Natural killer cell (primary cell): ENCODE results near the gene TTC28. TPM values are rescaled to one million over a fixed set of nuclear protein-coding genes. Genes with fewer than 3 reads are reported as not detected.

Experiments
- ATAC-seq, 3 donors: fragments of 150-1000 bp in 2 of 3; fragments of 200-7000 bp in 1 of 3; cut with Tn5 transposase; 1 replicate in 1 of 3; 2 replicates in 2 of 3; pipeline ENCODE4 v1.10.0; 2021; ENCODE audit warnings: mild to moderate bottlenecking in 2 of 3, moderate library complexity in 2 of 3
- DNase-seq, 2 donors: peaks; one replicate each; pipeline versions ENCODE4 v3.0.0 to v3.0.0-alpha.2; 2013 to 2021; ENCODE audit warnings: mixed read lengths in 1 of 2
- H3K27ac ChIP-seq: one replicate; pipeline ENCODE4 v1.5.1; 2013; ENCODE audit warnings: mild to moderate bottlenecking, low read length
- H3K27me3 ChIP-seq: one replicate; pipeline ENCODE4 v1.6.1; 2013; ENCODE audit warnings: low read length; ENCODE audit not compliant: control insufficient read depth, insufficient read depth
- H3K36me3 ChIP-seq: one replicate; pipeline ENCODE4 v1.6.1; 2013; ENCODE audit warnings: low read length; ENCODE audit not compliant: control insufficient read depth, insufficient read depth
- H3K4me1 ChIP-seq: one replicate; pipeline ENCODE4 v1.6.1; 2013; ENCODE audit warnings: low read length; ENCODE audit not compliant: control insufficient read depth, insufficient read depth
- H3K4me3 ChIP-seq: one replicate; pipeline ENCODE4 v1.5.1; 2013; ENCODE audit warnings: low read length
- H3K9me3 ChIP-seq: one replicate; pipeline ENCODE4 v1.6.1; 2013; ENCODE audit warnings: low read length; ENCODE audit not compliant: control insufficient read depth, insufficient read depth
- H3K27ac Mint-ChIP-seq, 2 donors: one replicate each; pipeline ENCODE4 v1.8.0; 2022; ENCODE audit warnings: mild to moderate bottlenecking in 2 of 2, mixed read lengths in 2 of 2, moderate library complexity in 1 of 2
- H3K27me3 Mint-ChIP-seq, 2 donors: one replicate each; pipeline ENCODE4 v1.8.0; 2022; ENCODE audit warnings: low read depth in 2 of 2, mixed read lengths in 2 of 2
- H3K36me3 Mint-ChIP-seq: one replicate; pipeline ENCODE4 v1.8.0; 2022; ENCODE audit warnings: mixed read lengths
- H3K4me1 Mint-ChIP-seq, 2 donors: one replicate each; pipeline ENCODE4 v1.8.0; 2022; ENCODE audit warnings: mixed read lengths in 2 of 2
- H3K4me3 Mint-ChIP-seq: one replicate; pipeline ENCODE4 v1.8.0; 2022; ENCODE audit warnings: mild to moderate bottlenecking, moderate library complexity, mixed read lengths
- H3K9me3 Mint-ChIP-seq, 2 donors: one replicate each; pipeline ENCODE4 v1.8.0; 2022; ENCODE audit warnings: mixed read lengths in 2 of 2
- WGBS: methylation state at CpG from one replicate; pipeline ENCODE4 v1.1.7; 2013; ENCODE audit warnings: missing lambda C conversion rate; ENCODE audit not compliant: insufficient coverage; 5-methylcytosine and 5-hydroxymethylcytosine counted together
- intact Hi-C: fragments of 100-400 bp; cut with micrococcal nuclease; formaldehyde crosslinking; loops from one replicate; pipeline ENCODE4 v1.14.2; 2022
- total RNA-seq, 4 donors: library from RNA; stranded (reverse); fragments of 120-200 nt in 1 of 4; gene quantifications; one replicate each; pipeline versions ENCODE4 v1.2.3 to v1.2.4, GENCODE V29; 2013 to 2022
- TF ChIP-seq, protein P1 (sequence below): fragments of 200-600 bp; IDR thresholded peaks from one replicate; pipeline ENCODE4 v1.8.0; 2022; ENCODE audit warnings: antibody characterized with exemption

The TTC28 gene
- total RNA-seq, 3 donors from 2014 or later (not counting 1 experiment from before 2014, with no cell fraction given), result 4.1 to 10.0 (median 8.6) TPM

DNA sequence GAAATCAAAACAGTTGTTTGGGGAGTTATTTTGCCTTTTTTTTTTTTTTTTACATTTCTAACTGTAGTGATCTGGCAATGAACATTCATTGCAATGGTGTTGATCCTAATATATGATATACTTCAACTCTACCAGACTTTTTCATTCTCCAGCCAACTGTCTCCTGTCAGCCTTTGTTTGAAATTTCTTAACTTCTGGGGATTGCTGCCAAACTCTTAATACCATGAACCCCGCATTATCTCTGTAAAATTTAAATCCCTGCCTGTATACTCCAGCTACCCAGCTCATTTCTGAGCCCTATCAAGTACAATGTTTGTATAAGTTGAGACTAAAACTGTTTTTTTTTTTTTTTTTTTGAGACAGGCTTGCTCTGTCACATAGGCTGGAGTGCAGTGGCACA, 280.7 kb downstream of the TTC28 start:
- H3K9me3 Mint-ChIP-seq, result no peaks in the 10 kb centered on the region
- no peak for ATAC-seq
- TF ChIP-seq, protein P1, sequence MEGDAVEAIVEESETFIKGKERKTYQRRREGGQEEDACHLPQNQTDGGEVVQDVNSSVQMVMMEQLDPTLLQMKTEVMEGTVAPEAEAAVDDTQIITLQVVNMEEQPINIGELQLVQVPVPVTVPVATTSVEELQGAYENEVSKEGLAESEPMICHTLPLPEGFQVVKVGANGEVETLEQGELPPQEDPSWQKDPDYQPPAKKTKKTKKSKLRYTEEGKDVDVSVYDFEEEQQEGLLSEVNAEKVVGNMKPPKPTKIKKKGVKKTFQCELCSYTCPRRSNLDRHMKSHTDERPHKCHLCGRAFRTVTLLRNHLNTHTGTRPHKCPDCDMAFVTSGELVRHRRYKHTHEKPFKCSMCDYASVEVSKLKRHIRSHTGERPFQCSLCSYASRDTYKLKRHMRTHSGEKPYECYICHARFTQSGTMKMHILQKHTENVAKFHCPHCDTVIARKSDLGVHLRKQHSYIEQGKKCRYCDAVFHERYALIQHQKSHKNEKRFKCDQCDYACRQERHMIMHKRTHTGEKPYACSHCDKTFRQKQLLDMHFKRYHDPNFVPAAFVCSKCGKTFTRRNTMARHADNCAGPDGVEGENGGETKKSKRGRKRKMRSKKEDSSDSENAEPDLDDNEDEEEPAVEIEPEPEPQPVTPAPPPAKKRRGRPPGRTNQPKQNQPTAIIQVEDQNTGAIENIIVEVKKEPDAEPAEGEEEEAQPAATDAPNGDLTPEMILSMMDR, result no peak
- Histone ChIP-seq H3K9me3 (no peaks in the 10 kb centered on the region), H3K4me1 (no peaks in the 10 kb centered on the region), H3K27ac (no peak overlapping the region), H3K27me3 (no peaks in the 10 kb centered on the region), H3K4me3 (no peak overlapping the region), H3K36me3 (no peaks in the 10 kb centered on the region)
- peaks cover 2 to 21% of the 10 kb centered on the region in 2 donors for H3K27me3 Mint-ChIP-seq
- no peak for DNase-seq
- no peaks in the 10 kb centered on the region for H3K36me3 Mint-ChIP-seq
- H3K27ac Mint-ChIP-seq, result no peak overlapping the region
- no peaks in the 10 kb centered on the region for H3K4me1 Mint-ChIP-seq
- intact Hi-C loops, result no loop called here
- H3K4me3 Mint-ChIP-seq, result no peak overlapping the region
- WGBS, result no CpG with 5 or more reads among the region's 1 CpG

DNA sequence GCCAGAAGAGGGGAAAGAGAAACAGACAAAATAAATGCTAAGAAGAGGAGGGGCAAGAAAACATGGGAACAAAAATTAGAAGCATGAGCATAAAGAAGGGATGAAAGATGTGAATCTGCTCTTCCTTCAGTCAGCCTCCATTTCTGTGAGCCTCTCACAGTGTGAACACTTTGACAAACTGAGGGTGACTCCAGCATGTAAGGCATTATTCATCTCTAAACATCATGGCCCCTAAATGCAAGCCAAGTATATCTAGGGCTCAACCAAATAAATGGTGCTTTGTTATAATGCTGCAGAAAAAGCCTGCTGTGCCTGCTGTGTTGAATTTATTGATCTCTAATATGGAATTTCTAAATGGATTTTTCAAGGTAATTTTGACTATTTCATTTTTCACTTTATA, 281.3 kb downstream of the TTC28 start:
- Mint-ChIP-seq H3K4me3 (no peak overlapping the region), H3K27ac (no peak overlapping the region), H3K9me3 (no peaks in the 10 kb centered on the region), H3K36me3 (no peaks in the 10 kb centered on the region), H3K27me3 (peaks cover 2 to 24% of the 10 kb centered on the region in 2 donors), H3K4me1 (no peaks in the 10 kb centered on the region)
- no peak for DNase-seq
- H3K27me3 ChIP-seq, result no peaks in the 10 kb centered on the region
- intact Hi-C loops, result no loop called here
- no peak overlapping the region for H3K4me3 ChIP-seq
- H3K27ac ChIP-seq, result no peak overlapping the region
- H3K9me3 ChIP-seq, result no peaks in the 10 kb centered on the region
- ATAC-seq, result no peak
- TF ChIP-seq, protein P1, result no peak
- H3K36me3 ChIP-seq, result no peaks in the 10 kb centered on the region
- no peaks in the 10 kb centered on the region for H3K4me1 ChIP-seq

DNA sequence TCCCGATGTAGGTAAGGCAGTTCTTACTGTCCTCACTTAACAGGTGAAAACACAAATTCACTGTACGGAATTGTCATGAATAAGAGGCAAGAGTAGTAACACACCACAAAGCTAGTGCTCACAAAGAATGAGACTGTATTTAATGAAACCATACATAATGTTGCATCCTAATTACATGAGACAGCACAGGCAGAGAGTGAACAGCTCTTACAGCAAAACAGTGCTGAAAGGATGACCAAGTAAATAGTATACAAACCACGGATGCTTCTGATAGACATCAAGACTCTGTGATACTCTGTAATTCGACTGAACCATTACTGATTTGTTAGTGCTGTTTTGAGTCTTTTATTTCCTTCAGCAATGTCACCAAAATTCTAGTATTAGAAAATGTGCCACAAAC, 282.3 kb downstream of the TTC28 start:
- H3K9me3 Mint-ChIP-seq, result no peaks in the 10 kb centered on the region
- H3K27ac Mint-ChIP-seq, result no peak overlapping the region
- no peak overlapping the region for H3K27ac ChIP-seq
- 94% methylated on average over 3 of the region's 4 CpGs for WGBS
- no peaks in the 10 kb centered on the region for H3K4me1 Mint-ChIP-seq
- H3K27me3 ChIP-seq, result no peaks in the 10 kb centered on the region
- peaks cover 2 to 24% of the 10 kb centered on the region in 2 donors for H3K27me3 Mint-ChIP-seq
- no peak for DNase-seq
- no peak overlapping the region for H3K4me3 ChIP-seq
- H3K9me3 ChIP-seq, result no peaks in the 10 kb centered on the region
- no peaks in the 10 kb centered on the region for H3K36me3 ChIP-seq
- no peak for ATAC-seq
- intact Hi-C loops, result no loop called here
- H3K4me3 Mint-ChIP-seq, result no peak overlapping the region
- H3K36me3 Mint-ChIP-seq, result no peaks in the 10 kb centered on the region
- no peaks in the 10 kb centered on the region for H3K4me1 ChIP-seq
- TF ChIP-seq, protein P1, result no peak
